ENCODE data around the gene KCTD17. TPM values are rescaled to one million over a fixed set of nuclear protein-coding genes. Genes with fewer than 3 reads are reported as not detected.

KCTD17 gene
- total RNA-seq, 1 experiment from 2014 or later = 11.7 TPM

DNA sequence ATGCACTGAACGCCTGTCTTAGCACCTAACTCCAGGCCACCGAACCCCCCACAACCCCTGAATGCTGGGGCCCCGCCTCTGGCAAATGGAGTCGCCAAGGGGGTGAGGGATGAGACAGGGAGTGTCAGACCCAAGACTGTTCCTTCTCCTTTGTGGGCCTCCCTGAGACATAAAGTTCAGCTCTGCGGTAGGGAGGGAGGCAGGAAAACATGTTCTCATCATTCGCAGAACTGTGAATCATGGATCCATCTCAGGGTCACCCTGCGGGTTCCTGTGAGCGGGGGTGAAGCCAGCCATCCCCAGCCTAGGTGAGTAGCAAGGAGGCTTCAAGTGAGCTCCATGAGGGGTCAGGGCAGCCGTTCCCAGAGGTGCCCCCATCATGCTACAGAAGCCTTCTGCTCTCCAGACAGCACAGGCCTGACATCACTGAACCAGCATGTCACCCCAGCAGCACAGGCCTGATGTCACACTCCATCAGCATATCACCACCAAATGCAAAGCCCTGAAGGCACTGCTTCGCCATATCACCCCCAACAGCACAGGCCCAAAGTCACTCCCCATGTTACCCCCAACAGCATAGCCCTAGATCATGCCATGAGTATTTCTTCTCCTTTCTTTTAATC, 30.8 kb downstream of the KCTD17 start:
- Mint-ChIP-seq H3K4me3 (ENCODE audit: unreplicated experiment) (no peak overlapping the region), H3K27ac (ENCODE audit: low read depth, unreplicated experiment) (no peak overlapping the region), H3K36me3 (ENCODE audit: insufficient read depth, unreplicated experiment) (no peaks in the 10 kb centered on the region), H3K4me1 (ENCODE audit: insufficient read depth, unreplicated experiment) (no peaks in the 10 kb centered on the region), H3K9me3 (ENCODE audit: unreplicated experiment) (no peaks in the 10 kb centered on the region), H3K27me3 (ENCODE audit: insufficient read depth, unreplicated experiment) (peaks cover 25% of the 10 kb centered on the region)
- no TSS peak for BruUV-seq (replicated peaks)
- intact Hi-C loops (cut with micrococcal nuclease) = no loop called here
- POLR2A ChIA-PET = no interaction called here
- CTCF ChIA-PET = interaction anchor here (0.5 to 0.7 kb wide), 4 partner anchors 94 to 134 kb away, joined by 3 to 4 read pairs (median 3); no protein-coding TSS in a partner anchor
- no peak for DNase-seq (ENCODE audit: unreplicated experiment)
- TF ChIP-seq, protein P1, sequence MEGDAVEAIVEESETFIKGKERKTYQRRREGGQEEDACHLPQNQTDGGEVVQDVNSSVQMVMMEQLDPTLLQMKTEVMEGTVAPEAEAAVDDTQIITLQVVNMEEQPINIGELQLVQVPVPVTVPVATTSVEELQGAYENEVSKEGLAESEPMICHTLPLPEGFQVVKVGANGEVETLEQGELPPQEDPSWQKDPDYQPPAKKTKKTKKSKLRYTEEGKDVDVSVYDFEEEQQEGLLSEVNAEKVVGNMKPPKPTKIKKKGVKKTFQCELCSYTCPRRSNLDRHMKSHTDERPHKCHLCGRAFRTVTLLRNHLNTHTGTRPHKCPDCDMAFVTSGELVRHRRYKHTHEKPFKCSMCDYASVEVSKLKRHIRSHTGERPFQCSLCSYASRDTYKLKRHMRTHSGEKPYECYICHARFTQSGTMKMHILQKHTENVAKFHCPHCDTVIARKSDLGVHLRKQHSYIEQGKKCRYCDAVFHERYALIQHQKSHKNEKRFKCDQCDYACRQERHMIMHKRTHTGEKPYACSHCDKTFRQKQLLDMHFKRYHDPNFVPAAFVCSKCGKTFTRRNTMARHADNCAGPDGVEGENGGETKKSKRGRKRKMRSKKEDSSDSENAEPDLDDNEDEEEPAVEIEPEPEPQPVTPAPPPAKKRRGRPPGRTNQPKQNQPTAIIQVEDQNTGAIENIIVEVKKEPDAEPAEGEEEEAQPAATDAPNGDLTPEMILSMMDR (IDR thresholded peaks at IDR 0.05; ENCODE audit: unreplicated experiment) = no peak

DNA sequence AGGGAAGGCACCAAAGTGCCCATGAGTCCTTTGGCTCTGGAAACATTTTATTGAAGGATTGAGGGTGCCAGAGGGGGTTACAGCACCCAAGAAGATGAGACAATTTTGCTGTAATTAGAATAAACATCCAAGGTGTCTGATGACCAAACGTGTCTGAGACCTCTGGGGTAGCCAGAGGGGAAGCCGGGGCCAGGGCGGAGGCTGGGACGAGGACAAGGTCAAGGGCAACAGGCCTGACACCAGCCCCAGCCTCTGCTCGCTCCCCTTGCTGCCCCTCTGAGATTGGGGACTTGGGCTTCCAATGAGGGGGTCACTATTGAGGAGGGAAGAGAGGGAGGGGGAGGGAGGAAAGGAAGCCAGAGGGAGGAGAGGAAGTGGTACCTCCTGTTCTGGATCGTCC, 32.4 kb downstream of the KCTD17 start:
- no peak for DNase-seq (ENCODE audit: unreplicated experiment)
- no TSS peak for BruUV-seq (replicated peaks)
- ChIA-PET CTCF (interaction anchor here (0.6 kb wide), 1 partner anchor 164 kb away, joined by 3 read pairs; no protein-coding TSS in a partner anchor), POLR2A (no interaction called here)
- Mint-ChIP-seq H3K9me3 (ENCODE audit: unreplicated experiment) (no peaks in the 10 kb centered on the region), H3K36me3 (ENCODE audit: insufficient read depth, unreplicated experiment) (no peaks in the 10 kb centered on the region), H3K27me3 (ENCODE audit: insufficient read depth, unreplicated experiment) (peaks cover 9% of the 10 kb centered on the region), H3K4me3 (ENCODE audit: unreplicated experiment) (no peak overlapping the region), H3K4me1 (ENCODE audit: insufficient read depth, unreplicated experiment) (peaks cover 9% of the 10 kb centered on the region), H3K27ac (ENCODE audit: low read depth, unreplicated experiment) (no peak overlapping the region)
- TF ChIP-seq, protein P1 (IDR thresholded peaks at IDR 0.05; ENCODE audit: unreplicated experiment) = no peak
- intact Hi-C loops (cut with micrococcal nuclease) = no loop called here

DNA sequence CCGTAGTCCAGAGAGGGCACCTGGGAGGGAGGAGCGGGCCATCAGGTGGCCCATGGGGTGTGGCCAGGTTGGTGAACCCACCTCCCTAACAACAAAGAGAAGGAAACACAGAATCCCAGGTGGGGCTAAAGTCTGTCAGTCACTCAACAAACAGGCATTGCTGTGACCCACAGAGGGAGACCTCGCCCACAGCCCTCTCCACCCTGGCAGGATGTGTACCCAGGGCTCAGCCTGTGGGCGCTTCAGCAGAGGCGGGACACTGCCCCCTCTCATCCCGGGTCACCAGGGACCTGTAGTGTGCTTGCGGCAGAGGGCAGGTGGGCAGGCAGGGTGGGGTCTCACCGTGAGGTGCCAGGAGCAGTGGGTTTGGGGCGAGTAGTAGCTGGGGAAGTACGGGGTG, 32.8 kb downstream of the KCTD17 start:
- ChIA-PET POLR2A (interaction anchor here (0.6 kb wide), 1 partner anchor 158 kb away, joined by 3 read pairs; no protein-coding TSS in a partner anchor), CTCF (interaction anchor here (1.4 kb wide), 1 partner anchor 114 kb away, joined by 7 read pairs; no protein-coding TSS in a partner anchor)
- intact Hi-C loops (cut with micrococcal nuclease) = no loop called here
- no peaks in the 10 kb centered on the region for H3K36me3 Mint-ChIP-seq (ENCODE audit: insufficient read depth, unreplicated experiment)
- H3K27ac Mint-ChIP-seq (ENCODE audit: low read depth, unreplicated experiment) = no peak overlapping the region
- TF ChIP-seq, protein P1 (IDR thresholded peaks at IDR 0.05; ENCODE audit: unreplicated experiment) = no peak
- peaks cover 5% of the 10 kb centered on the region for H3K27me3 Mint-ChIP-seq (ENCODE audit: insufficient read depth, unreplicated experiment)
- peaks cover 9% of the 10 kb centered on the region for H3K4me1 Mint-ChIP-seq (ENCODE audit: insufficient read depth, unreplicated experiment)
- H3K9me3 Mint-ChIP-seq (ENCODE audit: unreplicated experiment) = no peaks in the 10 kb centered on the region
- no TSS peak for BruUV-seq (replicated peaks)
- no peak overlapping the region for H3K4me3 Mint-ChIP-seq (ENCODE audit: unreplicated experiment)
- no peak for DNase-seq (ENCODE audit: unreplicated experiment)

DNA sequence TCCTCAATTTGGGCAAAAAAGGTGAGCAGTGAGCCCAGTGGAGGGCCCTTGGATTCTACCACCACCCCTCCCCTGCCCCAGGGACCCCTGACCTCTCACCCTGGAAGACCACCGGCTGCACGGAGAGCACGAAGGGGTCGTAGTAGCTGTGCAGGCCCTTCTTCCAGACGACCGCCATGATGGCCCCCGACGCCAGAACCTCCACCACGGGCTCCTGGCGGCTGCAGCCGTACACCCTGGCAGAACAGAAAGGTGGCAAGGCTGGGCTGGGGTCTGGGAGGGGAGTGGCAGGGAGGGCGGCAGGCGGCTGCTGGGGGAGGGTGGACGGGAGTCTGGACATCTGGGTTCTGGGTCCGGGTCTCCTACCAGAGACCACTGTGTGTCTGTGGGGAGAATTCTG, 34.6 kb downstream of the KCTD17 start:
- H3K4me3 Mint-ChIP-seq (ENCODE audit: unreplicated experiment) = no peak overlapping the region
- CTCF ChIA-PET = interaction anchor here (1.0 to 1.4 kb wide), 2 partner anchors 9 to 79 kb away, joined by 4 to 5 read pairs; no protein-coding TSS in a partner anchor

More for the DNA sequence above, 34.6 kb downstream of the KCTD17 start:
- H3K36me3 Mint-ChIP-seq (ENCODE audit: insufficient read depth, unreplicated experiment) = no peaks in the 10 kb centered on the region
- no TSS peak for BruUV-seq (replicated peaks)
- peaks cover 9% of the 10 kb centered on the region for H3K4me1 Mint-ChIP-seq (ENCODE audit: insufficient read depth, unreplicated experiment)
- H3K27ac Mint-ChIP-seq (ENCODE audit: low read depth, unreplicated experiment) = no peak overlapping the region
- TF ChIP-seq, protein P1 (IDR thresholded peaks at IDR 0.05; ENCODE audit: unreplicated experiment) = no peak
- DNase-seq (ENCODE audit: unreplicated experiment) = no peak
- intact Hi-C loops (cut with micrococcal nuclease) = no loop called here
- POLR2A ChIA-PET = no interaction called here
- no peaks in the 10 kb centered on the region for H3K9me3 Mint-ChIP-seq (ENCODE audit: unreplicated experiment)
- no peaks in the 10 kb centered on the region for H3K27me3 Mint-ChIP-seq (ENCODE audit: insufficient read depth, unreplicated experiment)
